ENCODE results near the gene MC1R. TPM values are rescaled to one million over a fixed set of nuclear protein-coding genes. Genes with fewer than 3 reads are reported as not detected.

The MC1R gene
- total RNA-seq, 1 donor = 8.1 TPM

GRCh38 chr16:89969741-89970410, 51.2 kb downstream of the MC1R start:
- no peak overlapping the region for H3K4me3 ChIP-seq (ENCODE audit: low read depth, low read length)
- TF ChIP-seq CTCF (IDR thresholded peaks at IDR 0.05; ENCODE audit: insufficient read depth, low read length) = no peak
- no peak for DNase-seq (ENCODE audit: low read depth)

Other genes starting within 250 kb of the MC1R start
- 32.9 and 43.0 TPM in 2 replicates for gene CDK10, start 232.2 kb upstream of the MC1R start, total RNA-seq (ENCODE audit: low replicate concordance)
- gene SPATA2L, start 217.2 kb upstream of the MC1R start, total RNA-seq (ENCODE audit: low replicate concordance) = 10.1 and 22.7 TPM in 2 replicates
- gene VPS9D1, start 198.0 kb upstream of the MC1R start, total RNA-seq (ENCODE audit: low replicate concordance) = 8.6 and 11.3 TPM in 2 replicates
- 10.4 and 11.4 TPM in 2 replicates for gene ZNF276, start 197.3 kb upstream of the MC1R start, total RNA-seq (ENCODE audit: low replicate concordance)
- gene FANCA, start 102.2 kb upstream of the MC1R start, total RNA-seq (ENCODE audit: low replicate concordance) = 0.90 and 27.0 TPM in 2 replicates
- 2.5 and 7.1 TPM in 2 replicates for gene SPIRE2, start 90.4 kb upstream of the MC1R start, total RNA-seq (ENCODE audit: low replicate concordance)
- 163 and 417 TPM in 2 replicates for gene TCF25, start 45.3 kb upstream of the MC1R start, total RNA-seq (ENCODE audit: low replicate concordance)
- gene TUBB3, start 4.5 kb downstream of the MC1R start, total RNA-seq (ENCODE audit: low replicate concordance) = 42.3 and 299 TPM in 2 replicates
- gene DEF8, start 29.9 kb downstream of the MC1R start, total RNA-seq (ENCODE audit: low replicate concordance) = 56.9 and 111 TPM in 2 replicates
- 0.16 and 1.7 TPM in 2 replicates for gene DBNDD1, start 100.6 kb downstream of the MC1R start, total RNA-seq (ENCODE audit: low replicate concordance)
- gene PRDM7, start 158.5 kb downstream of the MC1R start, total RNA-seq (ENCODE audit: low replicate concordance) = not detected in 2 replicates